HEK293 (cell line): ENCODE data around the gene WWOX.

Experiments used
- CTCF ChIA-PET: fragments of 350-600 bp; formaldehyde crosslinking; extraction: SDS; loops from one replicate; lab custom pipeline; 2021; ENCODE audit warnings: antibody characterized with exemption; lab: Yijun Ruan, JAX
- POLR2A ChIA-PET: fragments of 300-600 bp; formaldehyde crosslinking; extraction: SDS; loops from one replicate; lab custom pipeline; 2020; ENCODE audit warnings: antibody characterized with exemption, inconsistent platforms; lab: Yijun Ruan, JAX
- H3K27ac ChIP-seq: fragments of 200-500 bp; sonication (Bioruptor generic); 2 replicates; pipeline ENCODE4 v1.5.1; 2014; ENCODE audit warnings: low read depth, low read length, control low read depth, inconsistent platforms; ENCODE audit errors: extremely low read depth
- H3K36me3 ChIP-seq, 2 experiments: fragments of 200-500 bp in 1 of 2; sonication (Bioruptor generic) in 1 of 2; 1 replicate in 1 of 2; 2 replicates in 1 of 2; pipeline ENCODE4 v1.5.1; 2014 to 2017; ENCODE audit warnings: inconsistent platforms in 2 of 2, low read length in 2 of 2; ENCODE audit not compliant: control insufficient read depth in 2 of 2, insufficient read depth in 1 of 2
- H3K4me1 ChIP-seq: fragments of 200-500 bp; sonication (Bioruptor generic); 2 replicates; pipeline ENCODE4 v1.5.1; 2014; ENCODE audit warnings: mild to moderate bottlenecking, low read length, inconsistent platforms; ENCODE audit not compliant: control insufficient read depth, insufficient read depth
- H3K4me3 ChIP-seq: 2 replicates; pipeline ENCODE4 v1.5.1; 2011; ENCODE audit warnings: low read depth, mild to moderate bottlenecking, control low read depth, low read length, moderate library complexity
- H3K9me3 ChIP-seq: fragments of 200-500 bp; sonication (Bioruptor generic); 2 replicates; pipeline ENCODE4 v1.5.1; 2014; ENCODE audit warnings: low read depth, low read length, inconsistent platforms; ENCODE audit not compliant: control insufficient read depth, insufficient read depth
- BCL11B ChIP-seq: fragments of 450-650 bp; formaldehyde crosslinking; IDR thresholded peaks from 2 replicates; pipeline ENCODE4 v1.5.1; 2016; ENCODE audit warnings: low read depth, missing biosample characterization, missing genetic modification characterization
- EGR2 ChIP-seq: fragments of 450-650 bp; formaldehyde crosslinking; IDR thresholded peaks from 2 replicates; pipeline ENCODE4 v1.5.1; 2016; ENCODE audit warnings: low read depth, missing biosample characterization, missing genetic modification characterization
- KLF10 ChIP-seq: fragments of 450-650 bp; IDR thresholded peaks from 2 replicates; pipeline ENCODE4 v1.5.1; 2018; ENCODE audit warnings: missing biosample characterization, mild to moderate bottlenecking, missing genetic modification characterization
- KLF16 ChIP-seq: fragments of 450-650 bp; formaldehyde crosslinking; IDR thresholded peaks from 2 replicates; pipeline ENCODE4 v1.5.1; 2017; ENCODE audit warnings: missing biosample characterization, missing genetic modification characterization
- KLF9 ChIP-seq: fragments of 450-650 bp; formaldehyde crosslinking; IDR thresholded peaks from 2 replicates; pipeline ENCODE4 v1.5.1; 2016; ENCODE audit warnings: missing biosample characterization, missing genetic modification characterization, low read depth
- SETDB1 ChIP-seq: IDR thresholded peaks from one replicate; pipeline ENCODE4 v1.6.1; 2017; ENCODE audit warnings: mild to moderate bottlenecking, low read length, moderate library complexity, mixed read lengths; ENCODE audit not compliant: insufficient read length
- ZBTB26 ChIP-seq: fragments of 450-650 bp; formaldehyde crosslinking; optimal IDR thresholded peaks from 2 replicates; pipeline ENCODE3; 2016; ENCODE audit warnings: missing biosample characterization, mild to moderate bottlenecking, missing genetic modification characterization
- ZBTB48 ChIP-seq: fragments of 450-650 bp; formaldehyde crosslinking; IDR thresholded peaks from 2 replicates; pipeline ENCODE4 v1.5.1; 2016; ENCODE audit warnings: missing biosample characterization, missing genetic modification characterization
- ZFP69B ChIP-seq: fragments of 450-650 bp; formaldehyde crosslinking; IDR thresholded peaks from 2 replicates; pipeline ENCODE4 v1.5.1; 2016; ENCODE audit warnings: missing biosample characterization, missing genetic modification characterization
- ZNF133 ChIP-seq: fragments of 450-650 bp; formaldehyde crosslinking; IDR thresholded peaks from 2 replicates; pipeline ENCODE4 v1.5.1; 2016; ENCODE audit warnings: missing biosample characterization, missing genetic modification characterization
- ZNF148 ChIP-seq: fragments of 450-650 bp; formaldehyde crosslinking; IDR thresholded peaks from 2 replicates; pipeline ENCODE4 v1.5.0; 2017; ENCODE audit warnings: missing biosample characterization, missing genetic modification characterization, borderline replicate concordance
- ZNF184 ChIP-seq: fragments of 450-650 bp; IDR thresholded peaks from 2 replicates; pipeline ENCODE4 v1.5.1; 2018; ENCODE audit warnings: missing biosample characterization, mild to moderate bottlenecking, missing genetic modification characterization
- ZNF19 ChIP-seq: fragments of 450-650 bp; formaldehyde crosslinking; IDR thresholded peaks from 2 replicates; pipeline ENCODE4; 2016; ENCODE audit warnings: missing biosample characterization, missing genetic modification characterization, low read depth
- ZNF202 ChIP-seq: fragments of 450-650 bp; formaldehyde crosslinking; IDR thresholded peaks from 2 replicates; pipeline ENCODE4 v1.5.1; 2016; ENCODE audit warnings: missing biosample characterization, missing genetic modification characterization, borderline replicate concordance
- ZNF221 ChIP-seq: fragments of 450-650 bp; formaldehyde crosslinking; IDR thresholded peaks from 2 replicates; pipeline ENCODE4 v1.5.1; 2017; ENCODE audit warnings: missing biosample characterization, missing genetic modification characterization, borderline replicate concordance
- ZNF223 ChIP-seq: fragments of 450-650 bp; formaldehyde crosslinking; IDR thresholded peaks from 2 replicates; pipeline ENCODE4 v1.5.1; 2016; ENCODE audit warnings: missing biosample characterization, missing genetic modification characterization
- ZNF274 ChIP-seq, 2 experiments: fragments of 200-500 bp in 1 of 2; fragments of 450-650 bp in 1 of 2; sonication (Bioruptor generic) in 1 of 2; formaldehyde crosslinking in 1 of 2; IDR thresholded peaks; 2 replicates each; pipeline versions ENCODE4 v1.5.1 to v1.6.1; 2014 to 2016; ENCODE audit warnings: borderline replicate concordance in 1 of 2, inconsistent platforms in 1 of 2, low read length in 1 of 2, missing biosample characterization in 1 of 2, missing genetic modification characterization in 1 of 2
- ZNF398 ChIP-seq: fragments of 450-650 bp; formaldehyde crosslinking; IDR thresholded peaks from 2 replicates; pipeline ENCODE4 v1.5.1; 2017; ENCODE audit warnings: missing biosample characterization, missing genetic modification characterization
- ZNF555 ChIP-seq: fragments of 450-650 bp; formaldehyde crosslinking; conservative IDR thresholded peaks from 2 replicates; pipeline ENCODE4 v1.5.1; 2017; ENCODE audit warnings: missing biosample characterization, mild to moderate bottlenecking, missing genetic modification characterization, inconsistent platforms
- ZNF670 ChIP-seq: fragments of 450-650 bp; formaldehyde crosslinking; IDR thresholded peaks from 2 replicates; pipeline ENCODE4 v1.5.1; 2016; ENCODE audit warnings: missing biosample characterization, missing genetic modification characterization, low read depth
- ZNF747 ChIP-seq: fragments of 450-650 bp; formaldehyde crosslinking; IDR thresholded peaks from 2 replicates; pipeline ENCODE4 v1.5.1; 2016; ENCODE audit warnings: missing biosample characterization, missing genetic modification characterization

Gene WWOX

GRCh38 chr16:78871241-78871640 is 771.8 kb downstream of the WWOX start:
- Histone ChIP-seq H3K9me3 (no peaks in the 10 kb centered on the region), H3K27ac (no peak overlapping the region), H3K4me1 (no peaks in the 10 kb centered on the region), H3K4me3 (no peak overlapping the region), H3K36me3 (no peaks in the 10 kb centered on the region)
- ChIA-PET CTCF (no interaction called here), POLR2A (no interaction called here)
- no peak for TF ChIP-seq ZNF133 (tag by site-specific recombination)
- no peak for TF ChIP-seq ZNF274 (IDR thresholded peaks at IDR 0.05; ENCODE audit: low read length)
- TF ChIP-seq ZNF274 (tag by site-specific recombination; IDR thresholded peaks at IDR 0.05; ENCODE audit: borderline replicate concordance), result no peak
- TF ChIP-seq ZNF202 (tag by site-specific recombination), result no peak
- no peak for TF ChIP-seq ZBTB48 (tag by site-specific recombination)
- no peak for TF ChIP-seq KLF9
- no peak for TF ChIP-seq EGR2 (tag by site-specific recombination)
- TF ChIP-seq ZNF555 (tag by site-specific recombination), result no peak

GRCh38 chr16:78876671-78877070 is 777.2 kb downstream of the WWOX start:
- no peak overlapping the region for H3K27ac ChIP-seq
- H3K4me3 ChIP-seq, result no peak overlapping the region
- TF ChIP-seq ZBTB26 (tag by site-specific recombination) (no peak), ZNF223 (no peak), KLF16 (tag by site-specific recombination) (no peak), BCL11B (tag by site-specific recombination) (no peak), ZNF148 (tag by site-specific recombination) (no peak), ZNF221 (tag by site-specific recombination) (no peak), SETDB1 (no peak), ZNF670 (tag by site-specific recombination) (no peak), ZNF398 (tag by site-specific recombination) (no peak), ZNF747 (tag by site-specific recombination) (no peak), KLF10 (tag by site-specific recombination) (no peak), ZNF19 (no peak), ZNF184 (tag by site-specific recombination) (no peak), ZFP69B (no peak)
- H3K4me1 ChIP-seq, result no peaks in the 10 kb centered on the region
- POLR2A ChIA-PET, result no interaction called here
- no peaks in the 10 kb centered on the region for H3K9me3 ChIP-seq
- no peaks in the 10 kb centered on the region for H3K36me3 ChIP-seq
- CTCF ChIA-PET, result interaction anchor here (0.6 kb wide), 1 partner anchor 22 kb away, joined by 3 read pairs; no protein-coding TSS in a partner anchor
